Uterus (tissue), 4 donors: ENCODE data around the gene HSPA1B. TPM values are rescaled to one million over a fixed set of nuclear protein-coding genes. Genes with fewer than 3 reads are reported as not detected.
A peak's percentile ranks its signal among the peaks of the same experiment; 100 is the strongest.
"Not testable (repeated sequence)": the region's sequence is repeated elsewhere in the genome, so short reads cannot be mapped to it uniquely, and the experiment has no call there.

ENCODE experiments used
- DNase-seq, 2 donors: peaks; one replicate each; pipeline ENCODE4 v3.0.0-alpha.2; 2019 to 2020
- H3K27ac ChIP-seq, 2 donors: fragments of 200-600 bp; sonication (generic); 1 replicate in 1 of 2; 2 replicates in 1 of 2; pipeline ENCODE4 v1.5.1; 2016 to 2018
- H3K27me3 ChIP-seq, 2 donors: fragments of 200-600 bp; sonication (generic); one replicate each; pipeline ENCODE4 v1.5.1; 2018 to 2019; ENCODE audit warnings: control low read depth in 1 of 2
- H3K36me3 ChIP-seq, 2 donors: fragments of 200-600 bp; sonication (generic); one replicate each; pipeline ENCODE4 v1.5.1; 2019; ENCODE audit warnings: control low read depth in 1 of 2
- H3K4me1 ChIP-seq, 2 donors: fragments of 200-600 bp; sonication (generic); one replicate each; pipeline ENCODE4 v1.5.1; 2018 to 2019; ENCODE audit warnings: control low read depth in 1 of 2
- H3K4me3 ChIP-seq, 2 donors: fragments of 200-600 bp; sonication (generic); 1 replicate in 1 of 2; 2 replicates in 1 of 2; pipeline ENCODE4 v1.5.1; 2018 to 2019; ENCODE audit warnings: mild to moderate bottlenecking in 1 of 2
- H3K9me3 ChIP-seq, 2 donors: fragments of 200-600 bp; sonication (generic); one replicate each; pipeline ENCODE4 v1.5.1; 2019; ENCODE audit warnings: control low read depth in 1 of 2
- CTCF ChIP-seq, 4 experiments: fragments of 200-600 bp in 2 of 4; fragments of 450-650 bp in 2 of 4; sonication (generic) in 2 of 4; IDR thresholded peaks; one replicate each; pipeline ENCODE4 v1.5.1; 2016 to 2019; ENCODE audit warnings: antibody characterized with exemption in 4 of 4, mild to moderate bottlenecking in 2 of 4, moderate library complexity in 1 of 4
- POLR2A ChIP-seq, 2 donors: fragments of 450-650 bp; IDR thresholded peaks; one replicate each; pipeline ENCODE4 v1.6.1; 2016; ENCODE audit warnings: antibody characterized with exemption in 2 of 2, mild to moderate bottlenecking in 1 of 2, moderate library complexity in 1 of 2
- intact Hi-C: fragments of 100-400 bp; cut with DNase I; formaldehyde crosslinking; loops from one replicate; pipeline ENCODE4 v1.15.1; 2023; ENCODE audit warnings: low total_unique reads
- total RNA-seq, 4 donors: library from RNA; depleted of rRNA in 3 of 4; stranded (reverse); fragments of >200 nt in 3 of 4; gene quantifications; one replicate each; pipeline versions ENCODE4 v1.1.0 to v1.2.4, GENCODE V29; 2014 to 2023
- donor health status: DM: yes; HTN: yes; CAD: no.

The HSPA1B gene
- total RNA-seq, 4 donors from 2014 or later, result 40.3 to 268 (median 152) TPM

DNA sequence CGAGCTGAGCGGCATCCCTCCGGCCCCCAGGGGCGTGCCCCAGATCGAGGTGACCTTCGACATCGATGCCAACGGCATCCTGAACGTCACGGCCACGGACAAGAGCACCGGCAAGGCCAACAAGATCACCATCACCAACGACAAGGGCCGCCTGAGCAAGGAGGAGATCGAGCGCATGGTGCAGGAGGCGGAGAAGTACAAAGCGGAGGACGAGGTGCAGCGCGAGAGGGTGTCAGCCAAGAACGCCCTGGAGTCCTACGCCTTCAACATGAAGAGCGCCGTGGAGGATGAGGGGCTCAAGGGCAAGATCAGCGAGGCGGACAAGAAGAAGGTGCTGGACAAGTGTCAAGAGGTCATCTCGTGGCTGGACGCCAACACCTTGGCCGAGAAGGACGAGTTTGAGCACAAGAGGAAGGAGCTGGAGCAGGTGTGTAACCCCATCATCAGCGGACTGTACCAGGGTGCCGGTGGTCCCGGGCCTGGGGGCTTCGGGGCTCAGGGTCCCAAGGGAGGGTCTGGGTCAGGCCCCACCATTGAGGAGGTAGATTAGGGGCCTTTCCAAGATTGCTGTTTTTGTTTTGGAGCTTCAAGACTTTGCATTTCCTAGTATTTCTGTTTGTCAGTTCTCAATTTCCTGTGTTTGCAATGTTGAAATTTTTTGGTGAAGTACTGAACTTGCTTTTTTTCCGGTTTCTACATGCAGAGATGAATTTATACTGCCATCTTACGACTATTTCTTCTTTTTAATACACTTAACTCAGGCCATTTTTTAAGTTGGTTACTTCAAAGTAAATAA lies 10.2 kb upstream of the HSPA1B start:
- DNase-seq, H3K4me1 ChIP-seq, H3K36me3 ChIP-seq, intact Hi-C loops, H3K9me3 ChIP-seq, H3K27me3 ChIP-seq: not testable (repeated sequence)
- TF ChIP-seq CTCF (IDR thresholded peaks at IDR 0.05), result peak in 2 of 4 experiments; percentile 6 to 19
- peak overlapping the region; percentile 26 for H3K4me3 ChIP-seq
- H3K27ac ChIP-seq, result peak overlapping the region; percentile 66 to 99

DNA sequence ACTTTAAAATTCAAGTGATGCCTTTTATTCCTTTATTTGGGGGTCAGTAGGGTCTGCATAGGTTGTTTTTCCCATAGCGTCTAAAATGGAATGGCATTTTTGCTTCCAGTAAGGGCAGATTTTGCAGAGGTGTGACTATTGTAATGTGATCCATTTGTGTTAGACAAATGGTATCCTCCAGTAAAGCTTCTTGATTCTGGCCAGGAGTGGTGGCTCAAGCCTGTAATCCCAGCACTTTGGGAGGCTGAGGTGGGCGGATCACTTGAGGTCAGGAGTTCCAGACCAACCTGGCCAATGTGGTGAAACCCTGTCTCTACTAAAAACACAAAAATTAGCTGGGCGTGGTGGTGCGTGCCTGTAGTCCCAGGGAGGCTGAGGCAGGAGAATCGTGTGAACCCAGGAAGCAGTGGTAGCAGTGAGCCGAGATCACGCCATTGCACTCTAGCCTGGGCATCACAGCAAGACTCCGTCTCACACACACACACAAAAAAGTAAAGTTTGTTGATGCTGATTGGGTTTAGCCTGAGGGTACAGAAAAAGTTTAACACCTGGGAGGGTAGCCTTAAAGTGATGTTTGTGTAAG lies 9.5 kb upstream of the HSPA1B start:
- H3K27ac ChIP-seq, result peak overlapping the region; percentile 66 to 99
- peak overlapping the region; percentile 26 for H3K4me3 ChIP-seq
- DNase-seq, H3K36me3 ChIP-seq, intact Hi-C loops, H3K9me3 ChIP-seq, H3K27me3 ChIP-seq, H3K4me1 ChIP-seq: not testable (repeated sequence)

GRCh38 chr6:31819871-31820299 lies 7.7 kb upstream of the HSPA1B start:
- Histone ChIP-seq H3K27me3 (no peaks in the 10 kb centered on the region), H3K4me3 (no peak overlapping the region), H3K27ac (peak overlapping the region; percentile 96 to 99), H3K36me3 (no peaks in the 10 kb centered on the region), H3K4me1 (peaks cover 0 to 6% of the 10 kb centered on the region in 2 donors), H3K9me3 (no peaks in the 10 kb centered on the region)
- intact Hi-C loops, result no loop called here
- no peak for DNase-seq
- TF ChIP-seq POLR2A (IDR thresholded peaks at IDR 0.05) (no peak), CTCF (IDR thresholded peaks at IDR 0.05) (no peak)

- H3K4me3 ChIP-seq, H3K27me3 ChIP-seq, H3K9me3 ChIP-seq, DNase-seq, intact Hi-C loops, H3K36me3 ChIP-seq, H3K4me1 ChIP-seq: not testable (repeated sequence)
- H3K27ac ChIP-seq, result peak overlapping the region; percentile 96 to 99
Measured at GRCh38 chr6:31820399-31820798, 7.1 kb upstream of the HSPA1B start.

GRCh38 chr6:31821301-31822035 lies 6.1 kb upstream of the HSPA1B start:
- peaks cover 5 to 12% of the 10 kb centered on the region in 2 donors for H3K4me1 ChIP-seq
- TF ChIP-seq POLR2A (IDR thresholded peaks at IDR 0.05) (peak; percentile 7 to 88), CTCF (IDR thresholded peaks at IDR 0.05) (no peak)
- no peaks in the 10 kb centered on the region for H3K27me3 ChIP-seq
- DNase-seq, result peak; percentile 71 to 72
- intact Hi-C loops, result no loop called here
- H3K27ac ChIP-seq, result peak overlapping the region; percentile 96 to 99
- peak overlapping the region; percentile 50 to 57 for H3K4me3 ChIP-seq
- no peaks in the 10 kb centered on the region for H3K36me3 ChIP-seq
- no peaks in the 10 kb centered on the region for H3K9me3 ChIP-seq
